C4-2B (cell line): Measurements from ENCODE around the gene JUP.

Experiments used
- H3K27ac ChIP-seq: fragments of 450-650 bp; 2 replicates; pipeline ENCODE4 v1.5.1; 2017
- ZFX ChIP-seq: fragments of 450-650 bp; IDR thresholded peaks from 2 replicates; pipeline ENCODE4 v1.6.1; 2017
- TF ChIP-seq, protein P1 (sequence below): fragments of 450-650 bp; conservative IDR thresholded peaks from 2 replicates; pipeline ENCODE4 v1.5.1; 2017; ENCODE audit warnings: mild to moderate bottlenecking

Gene JUP

DNA sequence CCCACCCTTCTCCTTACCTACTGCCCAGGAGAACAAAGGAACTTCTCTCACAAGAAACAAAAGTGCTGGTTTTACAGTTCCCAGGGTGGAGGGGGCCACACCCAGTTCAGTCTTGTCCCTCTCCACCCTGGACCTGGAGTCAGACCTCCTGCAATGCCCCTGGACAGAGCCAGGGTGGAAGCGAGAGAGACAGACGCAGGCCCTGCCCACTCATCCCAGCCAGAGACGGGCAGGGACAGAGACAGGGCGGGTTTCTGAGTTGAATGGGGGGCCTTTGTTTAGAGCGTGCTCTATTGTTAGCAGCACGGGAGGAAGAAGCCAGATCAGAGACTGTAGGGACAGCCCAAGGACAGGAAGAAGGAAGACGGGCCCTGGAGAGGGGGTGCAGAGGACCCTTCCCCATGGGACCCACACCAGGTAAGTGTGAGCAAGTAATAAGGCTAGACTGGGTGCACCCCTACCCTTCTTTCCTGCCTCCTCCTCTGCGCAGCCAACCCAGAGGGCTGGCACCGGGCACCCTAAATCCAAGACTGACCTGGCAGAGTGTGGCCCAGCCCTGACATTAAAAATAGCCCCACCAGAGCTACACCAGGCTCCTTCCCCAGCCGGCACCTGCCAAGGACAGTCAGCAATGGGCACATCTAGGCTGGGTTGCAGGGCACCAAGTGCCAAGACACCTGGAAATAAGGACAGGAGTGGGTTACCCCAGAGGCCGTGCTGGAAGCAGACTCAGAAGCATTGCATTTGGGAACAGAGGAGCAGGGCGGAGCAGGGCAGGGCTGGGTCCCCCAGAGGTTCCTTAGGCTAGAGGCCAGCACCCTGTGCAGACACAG is 10.9 kb downstream of the JUP start:
- peak overlapping the region; percentile 88 for H3K27ac ChIP-seq
- no peak for TF ChIP-seq ZFX
- TF ChIP-seq, protein P1, sequence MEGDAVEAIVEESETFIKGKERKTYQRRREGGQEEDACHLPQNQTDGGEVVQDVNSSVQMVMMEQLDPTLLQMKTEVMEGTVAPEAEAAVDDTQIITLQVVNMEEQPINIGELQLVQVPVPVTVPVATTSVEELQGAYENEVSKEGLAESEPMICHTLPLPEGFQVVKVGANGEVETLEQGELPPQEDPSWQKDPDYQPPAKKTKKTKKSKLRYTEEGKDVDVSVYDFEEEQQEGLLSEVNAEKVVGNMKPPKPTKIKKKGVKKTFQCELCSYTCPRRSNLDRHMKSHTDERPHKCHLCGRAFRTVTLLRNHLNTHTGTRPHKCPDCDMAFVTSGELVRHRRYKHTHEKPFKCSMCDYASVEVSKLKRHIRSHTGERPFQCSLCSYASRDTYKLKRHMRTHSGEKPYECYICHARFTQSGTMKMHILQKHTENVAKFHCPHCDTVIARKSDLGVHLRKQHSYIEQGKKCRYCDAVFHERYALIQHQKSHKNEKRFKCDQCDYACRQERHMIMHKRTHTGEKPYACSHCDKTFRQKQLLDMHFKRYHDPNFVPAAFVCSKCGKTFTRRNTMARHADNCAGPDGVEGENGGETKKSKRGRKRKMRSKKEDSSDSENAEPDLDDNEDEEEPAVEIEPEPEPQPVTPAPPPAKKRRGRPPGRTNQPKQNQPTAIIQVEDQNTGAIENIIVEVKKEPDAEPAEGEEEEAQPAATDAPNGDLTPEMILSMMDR, result no peak

DNA sequence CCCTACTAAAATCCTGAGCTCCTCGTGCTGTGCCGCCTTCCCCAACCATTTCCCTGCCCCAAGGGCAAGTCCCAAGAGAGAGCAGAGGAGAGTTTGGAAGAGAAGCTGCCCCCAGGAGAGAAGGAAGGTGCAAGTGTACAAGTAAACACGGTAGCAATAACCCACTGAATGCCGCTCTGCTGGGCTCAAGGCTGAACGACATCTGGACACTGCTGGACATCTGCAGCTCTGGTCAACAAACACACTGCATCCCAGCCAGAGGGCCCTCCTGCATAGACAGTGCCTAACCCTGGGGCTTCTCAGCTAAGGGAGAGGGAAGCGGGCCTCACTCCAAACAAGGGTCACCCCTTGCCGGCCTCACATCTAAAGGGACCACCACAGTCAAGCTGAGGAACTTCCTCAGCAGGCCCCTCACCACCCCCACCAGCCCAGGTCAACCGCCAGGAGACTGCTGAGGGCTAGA is 12.7 kb downstream of the JUP start:
- H3K27ac ChIP-seq, result peak overlapping the region; percentile 88
- TF ChIP-seq ZFX, result no peak
- TF ChIP-seq, protein P1, result no peak

DNA sequence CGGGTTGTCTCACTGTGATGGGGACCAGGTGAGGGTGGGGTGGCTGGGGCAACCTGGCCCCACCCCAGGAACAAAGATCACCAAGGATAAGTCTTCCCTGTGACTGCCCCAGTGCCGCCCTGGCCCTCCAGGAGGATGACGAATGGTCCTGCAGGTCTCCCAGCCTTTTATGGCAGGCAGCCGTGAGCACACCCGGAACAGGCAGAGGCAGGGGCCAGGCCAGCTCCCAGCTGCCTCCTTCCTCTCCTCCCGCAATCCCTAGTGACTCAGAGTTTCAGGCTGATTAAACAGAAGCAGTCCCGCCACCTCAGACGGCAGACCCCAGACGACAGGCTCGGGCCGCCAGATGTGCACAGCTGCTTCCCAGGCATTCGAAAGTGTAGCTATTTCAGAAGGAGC is 13.3 kb downstream of the JUP start:
- TF ChIP-seq ZFX, result no peak
- TF ChIP-seq, protein P1, result no peak
- peak overlapping the region; percentile 88 for H3K27ac ChIP-seq

DNA sequence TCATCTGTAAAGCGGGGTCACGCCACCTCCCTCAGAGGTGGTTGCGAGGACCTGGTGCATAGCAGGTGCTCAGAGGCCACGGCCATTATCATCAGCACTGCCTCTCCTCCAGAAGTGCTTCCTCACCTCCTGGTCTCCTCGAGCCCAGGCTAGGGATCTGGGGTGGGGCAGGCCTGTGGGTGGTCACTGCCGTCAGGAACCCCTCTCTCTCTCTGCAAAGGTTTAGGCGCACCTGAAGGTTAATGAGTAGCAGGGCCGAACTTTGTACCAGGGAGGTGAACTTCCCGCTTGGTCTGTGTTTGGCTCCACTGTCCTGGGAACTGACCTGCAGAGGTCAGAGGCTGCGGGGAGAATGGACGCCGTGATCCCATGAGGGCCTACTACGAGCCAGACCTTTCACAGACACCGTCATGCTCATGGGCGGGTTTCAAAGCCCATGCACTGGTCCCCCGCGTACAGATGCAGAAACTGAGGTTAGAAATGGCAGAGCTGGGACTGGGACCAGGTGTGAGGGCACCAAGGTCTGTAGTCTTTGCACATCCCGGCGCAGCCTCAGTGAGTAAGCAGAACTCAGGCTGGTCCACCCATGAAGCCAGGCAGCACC is 13.8 kb downstream of the JUP start:
- H3K27ac ChIP-seq, result peak overlapping the region; percentile 88
- TF ChIP-seq ZFX, result no peak; the same call in 1 of the 2 replicates
- TF ChIP-seq, protein P1, result no peak

DNA sequence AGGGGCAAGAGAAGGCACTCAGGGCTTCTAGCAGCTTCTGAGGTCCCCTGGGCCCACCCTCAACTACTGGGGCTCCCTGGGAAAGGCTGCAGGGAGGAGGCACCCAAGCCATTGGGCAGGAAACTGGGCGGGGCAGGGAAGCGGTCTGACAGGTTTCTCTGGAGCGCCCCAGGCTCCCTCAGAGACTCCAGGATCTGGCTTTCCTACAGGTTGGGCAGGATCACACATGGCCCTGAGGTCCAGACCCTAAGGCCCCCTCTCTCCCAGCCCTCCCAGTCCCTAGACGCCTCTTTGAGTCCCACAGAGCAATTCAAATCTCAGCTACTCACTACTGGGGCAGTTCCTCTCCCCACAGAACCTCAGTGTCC is 14.3 kb downstream of the JUP start:
- no peak for TF ChIP-seq ZFX
- TF ChIP-seq, protein P1, result no peak
- peak overlapping the region; percentile 88 for H3K27ac ChIP-seq

DNA sequence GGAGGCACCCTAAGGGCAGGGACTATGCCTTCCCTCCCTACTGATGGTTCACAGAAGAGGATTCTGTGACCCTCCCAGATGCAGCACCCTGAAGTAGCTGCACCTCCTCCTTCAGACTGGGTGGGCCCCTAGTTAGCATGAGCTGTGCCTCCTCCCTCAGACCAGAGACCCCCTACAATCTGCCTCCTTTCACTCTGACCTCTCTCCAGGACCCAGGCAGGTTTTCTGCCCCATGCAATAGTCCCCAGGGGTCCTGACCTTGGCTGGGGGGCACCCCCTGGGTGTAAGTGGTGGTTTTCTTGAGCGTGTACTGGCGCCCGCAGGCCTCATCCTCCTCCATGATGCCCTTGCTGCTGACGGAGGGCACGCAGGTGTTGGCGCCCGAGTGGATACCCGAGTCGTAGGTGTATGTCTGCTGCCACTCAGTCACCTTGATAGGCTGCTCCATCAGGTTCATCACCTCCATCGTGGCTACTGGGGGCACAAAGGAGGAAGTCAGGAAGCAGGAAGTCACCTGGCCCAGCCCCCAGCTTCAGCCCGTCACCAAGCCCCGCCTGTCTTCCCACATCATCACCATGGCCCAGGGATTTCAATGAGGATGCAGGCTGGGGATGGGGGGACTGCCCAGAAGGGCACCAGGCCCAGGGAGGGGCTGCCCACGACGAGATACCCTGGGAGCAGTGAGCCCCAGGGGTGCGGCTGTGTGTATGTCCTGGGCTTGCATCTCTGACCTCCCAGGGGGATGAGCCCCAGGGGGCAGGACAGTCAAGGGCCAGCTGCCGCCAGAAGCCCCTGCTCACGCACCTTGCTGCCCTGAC is 14.9 kb downstream of the JUP start:
- H3K27ac ChIP-seq, result peak overlapping the region; percentile 88

More for the DNA sequence above, 14.9 kb downstream of the JUP start:
- TF ChIP-seq ZFX, result no peak
- TF ChIP-seq, protein P1, result no peak
